Neural progenitor cell (in vitro differentiated cells): ENCODE measurements around the gene AMBRA1. TPM values are rescaled to one million over a fixed set of nuclear protein-coding genes. Genes with fewer than 3 reads are reported as not detected.

Experiments
- DNase-seq: peaks from one replicate; pipeline ENCODE4 v3.0.0-alpha.2; 2016; ENCODE audit warnings: low spot score
- H2AFZ ChIP-seq: fragments of 200-600 bp; sonication (generic); replicated peaks from 2 replicates; pipeline ENCODE4 v1.6.1; 2016; ENCODE audit warnings: antibody characterized with exemption
- H3F3A ChIP-seq: fragments of 200-600 bp; sonication (generic); 2 replicates; pipeline ENCODE4 v1.6.1; 2016; ENCODE audit warnings: antibody characterized with exemption, low read depth
- H3K27ac ChIP-seq: fragments of 200-600 bp; sonication (generic); 2 replicates; pipeline ENCODE4 v1.5.1; 2016; ENCODE audit warnings: mild to moderate bottlenecking
- H3K27me3 ChIP-seq: fragments of 200-600 bp; sonication (generic); 2 replicates; pipeline ENCODE4 v1.6.1; 2016; ENCODE audit warnings: mild to moderate bottlenecking, moderate library complexity
- H3K36me3 ChIP-seq: fragments of 200-600 bp; sonication (generic); 2 replicates; pipeline ENCODE4 v1.5.1; 2016
- H3K4me1 ChIP-seq: fragments of 200-600 bp; sonication (generic); 2 replicates; pipeline ENCODE4 v1.6.1; 2016; ENCODE audit warnings: mixed run types
- H3K4me2 ChIP-seq: fragments of 200-600 bp; sonication (generic); 2 replicates; pipeline ENCODE4 v1.6.1; 2016
- H3K4me3 ChIP-seq: fragments of 200-600 bp; sonication (generic); 2 replicates; pipeline ENCODE4 v1.5.1; 2016
- H3K79me2 ChIP-seq: fragments of 200-600 bp; sonication (generic); 2 replicates; pipeline ENCODE4 v1.6.1; 2016; ENCODE audit warnings: low read depth
- H3K9ac ChIP-seq: fragments of 200-600 bp; sonication (generic); 2 replicates; pipeline ENCODE4 v1.6.1; 2016
- H3K9me3 ChIP-seq: fragments of 200-600 bp; sonication (generic); 2 replicates; pipeline ENCODE4 v1.5.1; 2016; ENCODE audit warnings: low read depth
- H4K20me1 ChIP-seq: fragments of 200-600 bp; sonication (generic); 2 replicates; pipeline ENCODE4 v1.6.1; 2016; ENCODE audit warnings: low read depth
- H3K27ac Mint-ChIP-seq: 3 replicates; pipeline ENCODE4 v1.8.0; 2021; ENCODE audit warnings: mixed read lengths
- H3K27me3 Mint-ChIP-seq: 2 replicates; pipeline ENCODE4 v1.8.0; 2022; ENCODE audit warnings: low read depth, mild to moderate bottlenecking, inconsistent platforms, moderate library complexity, mixed read lengths; ENCODE audit not compliant: insufficient read depth
- H3K36me3 Mint-ChIP-seq: 3 replicates; pipeline ENCODE4 v1.8.0; 2021; ENCODE audit warnings: mixed read lengths
- H3K4me1 Mint-ChIP-seq: 3 replicates; pipeline ENCODE4 v1.8.0; 2021; ENCODE audit warnings: mixed read lengths
- H3K4me3 Mint-ChIP-seq: 3 replicates; pipeline ENCODE4 v1.8.0; 2021; ENCODE audit warnings: mild to moderate bottlenecking, moderate library complexity, mixed read lengths
- H3K9me3 Mint-ChIP-seq: 3 replicates; pipeline ENCODE4 v1.8.0; 2020; ENCODE audit warnings: mixed read lengths
- CTCF ChIP-seq: fragments of 200-600 bp; sonication (generic); IDR thresholded peaks from 2 replicates; pipeline ENCODE4 v1.5.1; 2017; ENCODE audit warnings: antibody characterized with exemption, mild to moderate bottlenecking
- EZH2 ChIP-seq: fragments of 200-600 bp; sonication (generic); IDR thresholded peaks from 2 replicates; pipeline ENCODE4 v1.6.1; 2017; ENCODE audit warnings: antibody characterized with exemption, mild to moderate bottlenecking, moderate library complexity
- EZH2phosphoT487 ChIP-seq: fragments of 200-600 bp; sonication (generic); IDR thresholded peaks from 2 replicates; pipeline ENCODE4 v1.6.1; 2017; ENCODE audit warnings: antibody characterized with exemption
- total RNA-seq: library from RNA; depleted of rRNA; stranded (reverse); fragments of >200 nt; gene quantifications from 2 replicates; pipeline ENCODE4 v1.2.3, GENCODE V29; 2015; ENCODE audit warnings: low replicate concordance

AMBRA1 gene
- total RNA-seq, 1 donor from 2014 or later, result 20.7 TPM

GRCh38 chr11:46529095-46529905 lies 64.5 kb downstream of the AMBRA1 start:
- DNase-seq, result peak; percentile 83
- no peak overlapping the region for H3K4me2 ChIP-seq
- no peak overlapping the region for H3K9ac ChIP-seq
- H3K4me3 ChIP-seq, result no peak overlapping the region
- H2AFZ ChIP-seq, result no peak overlapping the region
- H3K4me1 Mint-ChIP-seq, result peaks cover 6% of the 10 kb centered on the region
- H3K9me3 ChIP-seq, result no peaks in the 10 kb centered on the region
- H3K27me3 Mint-ChIP-seq, result no peaks in the 10 kb centered on the region
- H3K36me3 Mint-ChIP-seq, result peaks cover 10% of the 10 kb centered on the region
- no peak overlapping the region for H3K4me3 Mint-ChIP-seq
- peaks cover 93% of the 10 kb centered on the region for H3K79me2 ChIP-seq
- H4K20me1 ChIP-seq, result peaks cover 25% of the 10 kb centered on the region
- no peak overlapping the region for H3K27ac ChIP-seq
- H3K27ac Mint-ChIP-seq, result no peak overlapping the region
- no peaks in the 10 kb centered on the region for H3K4me1 ChIP-seq
- peaks cover 4% of the 10 kb centered on the region for H3K9me3 Mint-ChIP-seq
- H3K36me3 ChIP-seq, result no peaks in the 10 kb centered on the region
- no peaks in the 10 kb centered on the region for H3K27me3 ChIP-seq
- TF ChIP-seq EZH2, result no peak
- peak; percentile 91 for TF ChIP-seq CTCF
- TF ChIP-seq EZH2phosphoT487, result no peak
- no peaks in the 10 kb centered on the region for H3F3A ChIP-seq

GRCh38 chr11:46528445-46529094 lies 65.3 kb downstream of the AMBRA1 start:
- Mint-ChIP-seq H3K4me3 (peak overlapping the region; percentile 13), H3K9me3 (peaks cover 4% of the 10 kb centered on the region), H3K27ac (no peak overlapping the region), H3K36me3 (peaks cover 10% of the 10 kb centered on the region), H3K27me3 (no peaks in the 10 kb centered on the region), H3K4me1 (peaks cover 4% of the 10 kb centered on the region)
- Histone ChIP-seq H3F3A (no peaks in the 10 kb centered on the region), H3K4me3 (no peak overlapping the region), H3K27ac (no peak overlapping the region), H2AFZ (no peak overlapping the region), H3K27me3 (no peaks in the 10 kb centered on the region), H3K9ac (no peak overlapping the region), H3K36me3 (no peaks in the 10 kb centered on the region), H3K4me2 (no peak overlapping the region), H3K9me3 (no peaks in the 10 kb centered on the region), H3K79me2 (peaks cover 93% of the 10 kb centered on the region), H4K20me1 (peaks cover 21% of the 10 kb centered on the region), H3K4me1 (no peaks in the 10 kb centered on the region)
- TF ChIP-seq CTCF (no peak), EZH2phosphoT487 (no peak), EZH2 (no peak)
- DNase-seq, result no peak

- H3K27ac Mint-ChIP-seq, result no peak overlapping the region
- H3K9me3 ChIP-seq, result no peaks in the 10 kb centered on the region
- H3F3A ChIP-seq, result no peaks in the 10 kb centered on the region
- TF ChIP-seq EZH2 (no peak), CTCF (no peak), EZH2phosphoT487 (no peak)
- H3K9ac ChIP-seq, result no peak overlapping the region
- peaks cover 93% of the 10 kb centered on the region for H3K79me2 ChIP-seq
- peaks cover 8% of the 10 kb centered on the region for H3K36me3 Mint-ChIP-seq
- no peaks in the 10 kb centered on the region for H3K4me1 ChIP-seq
- no peak overlapping the region for H3K4me3 Mint-ChIP-seq
- peaks cover 30% of the 10 kb centered on the region for H4K20me1 ChIP-seq
- H2AFZ ChIP-seq, result no peak overlapping the region
- no peaks in the 10 kb centered on the region for H3K27me3 Mint-ChIP-seq
- H3K4me1 Mint-ChIP-seq, result peaks cover 7% of the 10 kb centered on the region
- no peak overlapping the region for H3K4me2 ChIP-seq
- H3K27ac ChIP-seq, result no peak overlapping the region
- H3K4me3 ChIP-seq, result no peak overlapping the region
- peaks cover 4% of the 10 kb centered on the region for H3K9me3 Mint-ChIP-seq
- H3K36me3 ChIP-seq, result no peaks in the 10 kb centered on the region
- DNase-seq, result no peak
- H3K27me3 ChIP-seq, result no peaks in the 10 kb centered on the region
Measured at GRCh38 chr11:46527591-46528130, 66.2 kb downstream of the AMBRA1 start.
